ENCODE data around the gene OR6S1. TPM values are rescaled to one million over a fixed set of nuclear protein-coding genes. Genes with fewer than 3 reads are reported as not detected.

OR6S1 gene
- total and polyA plus RNA-seq, 2 experiments from 2014 or later = not detected

GRCh38 chr14:20658246-20658645, 16.8 kb upstream of the OR6S1 start:
- 85% methylated on average over 3 of the region's 3 CpGs for WGBS (ENCODE audit: low lambda C conversion rate, missing lambda C conversion rate)
- no peaks in the 10 kb centered on the region for H3K79me2 ChIP-seq
- H3K4me2 ChIP-seq = no peak overlapping the region
- H3K27me3 ChIP-seq = peaks cover 45% of the 10 kb centered on the region
- H3K4me3 ChIP-seq = no peak overlapping the region
- no peak overlapping the region for H3K27ac ChIP-seq
- TF ChIP-seq CTCF (IDR thresholded peaks at IDR 0.05; ENCODE audit: poor library complexity) = no peak
- no peak for TF ChIP-seq EZH2 (IDR thresholded peaks at IDR 0.05; ENCODE audit: borderline replicate concordance)
- no peak for TF ChIP-seq EZH2phosphoT487 (IDR thresholded peaks at IDR 0.05; ENCODE audit: low read depth, severe bottlenecking, unreplicated experiment)
- H2AFZ ChIP-seq = no peak overlapping the region
- DNase-seq (ENCODE audit: low spot score) = no peak
- no peaks in the 10 kb centered on the region for H3K9me2 ChIP-seq (replicated peaks; ENCODE audit: insufficient read depth)
- no peaks in the 10 kb centered on the region for H3K4me1 ChIP-seq (ENCODE audit: insufficient read depth)
- no peaks in the 10 kb centered on the region for H4K20me1 ChIP-seq (ENCODE audit: insufficient read depth, poor library complexity, severe bottlenecking)
- no peaks in the 10 kb centered on the region for H3K9me3 ChIP-seq (ENCODE audit: low read depth)
- H3K36me3 ChIP-seq (replicated peaks; ENCODE audit: insufficient read depth, low read depth) = no peaks in the 10 kb centered on the region

- WGBS (ENCODE audit: low lambda C conversion rate, missing lambda C conversion rate) = 22% methylated on average over 28 of the region's 28 CpGs
- peak; percentile 70 for DNase-seq (ENCODE audit: low spot score)
- no peaks in the 10 kb centered on the region for H3K9me2 ChIP-seq (replicated peaks; ENCODE audit: insufficient read depth)
- peaks cover 47% of the 10 kb centered on the region for H3K27me3 ChIP-seq
- no peaks in the 10 kb centered on the region for H3K4me1 ChIP-seq (ENCODE audit: insufficient read depth)
- no peak overlapping the region for H3K4me3 ChIP-seq
- H3K36me3 ChIP-seq (replicated peaks; ENCODE audit: insufficient read depth, low read depth) = no peaks in the 10 kb centered on the region
- H2AFZ ChIP-seq = no peak overlapping the region
- H4K20me1 ChIP-seq (ENCODE audit: insufficient read depth, poor library complexity, severe bottlenecking) = no peaks in the 10 kb centered on the region
- no peaks in the 10 kb centered on the region for H3K9me3 ChIP-seq (ENCODE audit: low read depth)
- H3K79me2 ChIP-seq = no peaks in the 10 kb centered on the region
- no peak overlapping the region for H3K27ac ChIP-seq
- TF ChIP-seq CTCF (IDR thresholded peaks at IDR 0.05; ENCODE audit: poor library complexity) = peak; percentile 38
- no peak for TF ChIP-seq EZH2phosphoT487 (IDR thresholded peaks at IDR 0.05; ENCODE audit: low read depth, severe bottlenecking, unreplicated experiment)
- H3K4me2 ChIP-seq = peak overlapping the region; percentile 24
Measured at GRCh38 chr14:20657216-20658211, 16.0 kb upstream of the OR6S1 start.

- H2AFZ ChIP-seq = no peak overlapping the region
- no peak overlapping the region for H3K4me2 ChIP-seq
- H4K20me1 ChIP-seq (ENCODE audit: insufficient read depth, poor library complexity, severe bottlenecking) = no peaks in the 10 kb centered on the region
- H3K4me1 ChIP-seq (ENCODE audit: insufficient read depth) = no peaks in the 10 kb centered on the region
- H3K9me3 ChIP-seq (ENCODE audit: low read depth) = no peaks in the 10 kb centered on the region
- no peaks in the 10 kb centered on the region for H3K79me2 ChIP-seq
- no peak for TF ChIP-seq EZH2 (IDR thresholded peaks at IDR 0.05; ENCODE audit: borderline replicate concordance)
- TF ChIP-seq EZH2phosphoT487 (IDR thresholded peaks at IDR 0.05; ENCODE audit: low read depth, severe bottlenecking, unreplicated experiment) = no peak
- TF ChIP-seq CTCF (IDR thresholded peaks at IDR 0.05; ENCODE audit: poor library complexity) = no peak
- DNase-seq (ENCODE audit: low spot score) = no peak
- WGBS (ENCODE audit: low lambda C conversion rate, missing lambda C conversion rate) = 90% methylated on average over 4 of the region's 4 CpGs
- H3K27me3 ChIP-seq = peaks cover 51% of the 10 kb centered on the region
- H3K36me3 ChIP-seq (replicated peaks; ENCODE audit: insufficient read depth, low read depth) = no peaks in the 10 kb centered on the region
- H3K27ac ChIP-seq = no peak overlapping the region
- H3K9me2 ChIP-seq (replicated peaks; ENCODE audit: insufficient read depth) = no peaks in the 10 kb centered on the region
- H3K4me3 ChIP-seq = no peak overlapping the region
Measured at GRCh38 chr14:20656274-20656673, 14.8 kb upstream of the OR6S1 start.

All from hepatocyte (in vitro differentiated cells).